ENCODE results near the gene SMCP. TPM values are rescaled to one million over a fixed set of nuclear protein-coding genes. Genes with fewer than 3 reads are reported as not detected.

SMCP gene
- total and polyA plus RNA-seq, 2 donors (not counting 1 experiment from before 2014, with no cell fraction given) = not detected

GRCh38 chr1:152873495-152873894 is 4.6 kb upstream of the SMCP start:
- Histone ChIP-seq H3K9me3 (ENCODE audit: control extremely low read depth in 1 of 3, control insufficient read depth in 2 of 3, insufficient read depth in 1 of 3, low read length in 2 of 3) (no peaks in the 10 kb centered on the region), H3K36me3 (replicated peaks in 1 of 2; ENCODE audit: control extremely low read depth in 1 of 2, control insufficient read depth in 1 of 2, extremely low read depth in 1 of 2, insufficient read depth in 2 of 2, low read length in 1 of 2) (no peaks in the 10 kb centered on the region), H3K4me1 (ENCODE audit: control insufficient read depth in 2 of 2, insufficient read depth in 2 of 2, low read length in 2 of 2) (peaks cover 0 to 4% of the 10 kb centered on the region in 2 donors), H3K4me2 (replicated peaks; ENCODE audit: low read depth, low read length, poor library complexity, severe bottlenecking) (no peak overlapping the region), H3K27me3 (replicated peaks in 1 of 4; ENCODE audit: control extremely low read depth in 1 of 4, control insufficient read depth in 3 of 4, insufficient read depth in 4 of 4, low read length in 3 of 4) (peaks cover 0 to 7% (median 1%) of the 10 kb centered on the region in 4 experiments), H3K27ac (ENCODE audit: low read length in 2 of 2) (no peak overlapping the region), H4K20me1 (ENCODE audit: control insufficient read depth, insufficient read depth, low read length, poor library complexity, severe bottlenecking) (no peaks in the 10 kb centered on the region), H2AFZ (ENCODE audit: insufficient read depth, low read depth, low read length, poor library complexity, severe bottlenecking) (no peak overlapping the region), H3K79me2 (ENCODE audit: control insufficient read depth, insufficient read depth, low read length) (no peaks in the 10 kb centered on the region), H3K4me3 (ENCODE audit: control extremely low read depth in 1 of 5, extremely low read depth in 1 of 5, insufficient read depth in 1 of 5, low read depth in 2 of 5, low read length in 4 of 5) (no peak overlapping the region), H3K9ac (ENCODE audit: low read length) (no peak overlapping the region)
- CTCF ChIA-PET = interaction anchor here (0.6 to 1.1 kb wide), 2 partner anchors 16 to 417 kb away, joined by 3 read pairs; no protein-coding TSS in a partner anchor
- Mint-ChIP-seq H3K9me3 (ENCODE audit: insufficient read depth) (no peaks in the 10 kb centered on the region), H3K4me1 (peaks cover 2% of the 10 kb centered on the region), H3K27ac (no peak overlapping the region), H3K4me3 (no peak overlapping the region), H3K27me3 (peaks cover 29% of the 10 kb centered on the region)
- intact Hi-C loops (cut with micrococcal nuclease) = no loop called here
- TF ChIP-seq CTCF (IDR thresholded peaks at IDR 0.05) (no peak), EZH2 (IDR thresholded peaks at IDR 0.05; ENCODE audit: borderline replicate concordance, insufficient read depth, low read depth, low read length, poor library complexity, severe bottlenecking) (no peak)
- POLR2A ChIA-PET = no interaction called here
- no peak for DNase-seq
- no peak for ATAC-seq (ENCODE audit: low read depth)

- peaks cover 33% of the 10 kb centered on the region for H3K27me3 Mint-ChIP-seq
- CTCF ChIA-PET = no interaction called here
These were observed 1.3 kb upstream of the SMCP start for GRCh38 chr1:152876827-152877226.

More at GRCh38 chr1:152876827-152877226, 1.3 kb upstream of the SMCP start:
- intact Hi-C loops (cut with micrococcal nuclease) = no loop called here
- TF ChIP-seq CTCF (IDR thresholded peaks at IDR 0.05) (no peak), EZH2 (IDR thresholded peaks at IDR 0.05; ENCODE audit: borderline replicate concordance, insufficient read depth, low read depth, low read length, poor library complexity, severe bottlenecking) (no peak)
- H3K4me1 Mint-ChIP-seq = peaks cover 5% of the 10 kb centered on the region
- no peak overlapping the region for H3K27ac ChIP-seq (ENCODE audit: low read length in 2 of 2)
- no peak for ATAC-seq (ENCODE audit: low read depth)
- H3K27me3 ChIP-seq (replicated peaks in 1 of 4; ENCODE audit: control extremely low read depth in 1 of 4, control insufficient read depth in 3 of 4, insufficient read depth in 4 of 4, low read length in 3 of 4) = peaks cover 0 to 7% (median 1%) of the 10 kb centered on the region in 4 experiments
- no peak overlapping the region for H2AFZ ChIP-seq (ENCODE audit: insufficient read depth, low read depth, low read length, poor library complexity, severe bottlenecking)
- peaks cover 0 to 2% of the 10 kb centered on the region in 2 donors for H3K4me1 ChIP-seq (ENCODE audit: control insufficient read depth in 2 of 2, insufficient read depth in 2 of 2, low read length in 2 of 2)
- no peaks in the 10 kb centered on the region for H4K20me1 ChIP-seq (ENCODE audit: control insufficient read depth, insufficient read depth, low read length, poor library complexity, severe bottlenecking)
- POLR2A ChIA-PET = no interaction called here
- 89% methylated on average over 1 of the region's 1 CpG for WGBS (ENCODE audit: insufficient coverage)
- H3K9ac ChIP-seq (ENCODE audit: low read length) = no peak overlapping the region
- H3K4me3 Mint-ChIP-seq = no peak overlapping the region
- no peaks in the 10 kb centered on the region for H3K79me2 ChIP-seq (ENCODE audit: control insufficient read depth, insufficient read depth, low read length)
- no peak for DNase-seq
- no peaks in the 10 kb centered on the region for H3K36me3 ChIP-seq (replicated peaks in 1 of 2; ENCODE audit: control extremely low read depth in 1 of 2, control insufficient read depth in 1 of 2, extremely low read depth in 1 of 2, insufficient read depth in 2 of 2, low read length in 1 of 2)
- no peak overlapping the region for H3K4me3 ChIP-seq (ENCODE audit: control extremely low read depth in 1 of 5, extremely low read depth in 1 of 5, insufficient read depth in 1 of 5, low read depth in 2 of 5, low read length in 4 of 5)
- H3K4me2 ChIP-seq (replicated peaks; ENCODE audit: low read depth, low read length, poor library complexity, severe bottlenecking) = no peak overlapping the region
- H3K27ac Mint-ChIP-seq = no peak overlapping the region
- no peaks in the 10 kb centered on the region for H3K9me3 Mint-ChIP-seq (ENCODE audit: insufficient read depth)
- no peaks in the 10 kb centered on the region for H3K9me3 ChIP-seq (ENCODE audit: control extremely low read depth in 1 of 3, control insufficient read depth in 2 of 3, insufficient read depth in 1 of 3, low read length in 2 of 3)
